ENCODE data around the gene TMF1. TPM values are rescaled to one million over a fixed set of nuclear protein-coding genes. Genes with fewer than 3 reads are reported as not detected.

The TMF1 gene
- total RNA-seq, 2 experiments from 2014 or later, result 43.0 to 43.5 TPM

- H3K27me3 Mint-ChIP-seq, result no peaks in the 10 kb centered on the region
- H3K36me3 Mint-ChIP-seq (ENCODE audit: low read depth), result peaks cover 65% of the 10 kb centered on the region
- peak overlapping the region; percentile 31 for H3K4me3 Mint-ChIP-seq
- H3K27ac Mint-ChIP-seq, result peak overlapping the region; percentile 85
- peaks cover 56% of the 10 kb centered on the region for H3K4me1 Mint-ChIP-seq
- CTCF ChIA-PET, result interaction anchor here (0.8 to 4.9 kb wide), 4 partner anchors 13 to 55 kb away, joined by 3 to 28 read pairs (median 4); partner anchors contain the start of gene TMF1
- peak; percentile 41 for DNase-seq
- POLR2A ChIA-PET, result no interaction called here
- H3K9me3 Mint-ChIP-seq, result peaks cover 5% of the 10 kb centered on the region
Measured at GRCh38 chr3:69065318-69065964, 13.3 kb upstream of the TMF1 start.

- H3K9me3 Mint-ChIP-seq, result peaks cover 5% of the 10 kb centered on the region
- peak overlapping the region; percentile 87 for H3K27ac Mint-ChIP-seq
- peak overlapping the region; percentile 8 for H3K4me3 Mint-ChIP-seq
- CTCF ChIA-PET, result interaction anchor here (0.9 to 4.9 kb wide), 3 partner anchors 11 to 51 kb away, joined by 4 to 28 read pairs (median 4); partner anchors contain the start of genes EOGT and TMF1
- DNase-seq, result no peak
- H3K36me3 Mint-ChIP-seq (ENCODE audit: low read depth), result peaks cover 77% of the 10 kb centered on the region
- peaks cover 73% of the 10 kb centered on the region for H3K4me1 Mint-ChIP-seq
- H3K27me3 Mint-ChIP-seq, result no peaks in the 10 kb centered on the region
- POLR2A ChIA-PET, result interaction anchor here (0.6 to 0.9 kb wide), 3 partner anchors 11 to 1536 kb away, joined by 3 to 7 read pairs (median 3); no protein-coding TSS in a partner anchor
Measured at GRCh38 chr3:69063636-69064035, 11.5 kb upstream of the TMF1 start.

GRCh38 chr3:69059688-69060087, 7.6 kb upstream of the TMF1 start:
- peaks cover 75% of the 10 kb centered on the region for H3K36me3 Mint-ChIP-seq (ENCODE audit: low read depth)
- ChIA-PET POLR2A (no interaction called here), CTCF (interaction anchor here (0.6 to 3.5 kb wide), 6 partner anchors 8 to 27 kb away, joined by 3 to 14 read pairs (median 4); partner anchors contain the start of gene TMF1)
- H3K4me1 Mint-ChIP-seq, result peaks cover 67% of the 10 kb centered on the region
- no peaks in the 10 kb centered on the region for H3K27me3 Mint-ChIP-seq
- peaks cover 5% of the 10 kb centered on the region for H3K9me3 Mint-ChIP-seq
- DNase-seq, result no peak
- peak overlapping the region; percentile 91 for H3K27ac Mint-ChIP-seq
- H3K4me3 Mint-ChIP-seq, result no peak overlapping the region

GRCh38 chr3:69058947-69059224, 6.8 kb upstream of the TMF1 start:
- H3K4me3 Mint-ChIP-seq, result no peak overlapping the region
- ChIA-PET POLR2A (no interaction called here), CTCF (interaction anchor here (1.1 to 3.5 kb wide), 4 partner anchors 11 to 45 kb away, joined by 3 to 14 read pairs (median 4); partner anchors contain the start of gene EOGT)
- no peaks in the 10 kb centered on the region for H3K27me3 Mint-ChIP-seq
- peaks cover 59% of the 10 kb centered on the region for H3K4me1 Mint-ChIP-seq
- no peak for DNase-seq
- H3K9me3 Mint-ChIP-seq, result peaks cover 5% of the 10 kb centered on the region
- H3K36me3 Mint-ChIP-seq (ENCODE audit: low read depth), result peaks cover 71% of the 10 kb centered on the region
- H3K27ac Mint-ChIP-seq, result peak overlapping the region; percentile 91

- DNase-seq, result peak; percentile 35
- POLR2A ChIA-PET, result interaction anchor here (0.5 kb wide), 1 partner anchor 11 kb away, joined by 3 read pairs; no protein-coding TSS in a partner anchor
- peak overlapping the region; percentile 91 for H3K27ac Mint-ChIP-seq
Measured at GRCh38 chr3:69058180-69058946, 6.2 kb upstream of the TMF1 start.

GRCh38 chr3:69052472-69052898, 352 bp upstream of the TMF1 start:
- Mint-ChIP-seq H3K4me1 (peaks cover 53% of the 10 kb centered on the region), H3K27ac (peak overlapping the region; percentile 96), H3K36me3 (ENCODE audit: low read depth) (peaks cover 59% of the 10 kb centered on the region), H3K9me3 (no peaks in the 10 kb centered on the region), H3K27me3 (no peaks in the 10 kb centered on the region), H3K4me3 (peak overlapping the region; percentile 93)
- POLR2A ChIA-PET, result interaction anchor here (0.6 to 1.2 kb wide), 3 partner anchors 11 to 32 kb away, joined by 3 to 6 read pairs (median 3); partner anchors contain the start of gene ARL6IP5
- CTCF ChIA-PET, result interaction anchor here (0.7 to 3.6 kb wide), 9 partner anchors 8 to 128 kb away, joined by 3 to 28 read pairs (median 5); no protein-coding TSS in a partner anchor
- no peak for DNase-seq

More at GRCh38 chr3:69058180-69058946, 6.2 kb upstream of the TMF1 start:
- H3K36me3 Mint-ChIP-seq (ENCODE audit: low read depth), result peaks cover 69% of the 10 kb centered on the region
- no peak overlapping the region for H3K4me3 Mint-ChIP-seq
- H3K9me3 Mint-ChIP-seq, result peaks cover 5% of the 10 kb centered on the region
- peaks cover 55% of the 10 kb centered on the region for H3K4me1 Mint-ChIP-seq
- no peaks in the 10 kb centered on the region for H3K27me3 Mint-ChIP-seq
- CTCF ChIA-PET, result interaction anchor here (0.6 to 3.5 kb wide), 4 partner anchors 11 to 59 kb away, joined by 3 to 14 read pairs (median 4); partner anchors contain the start of gene EOGT

GRCh38 chr3:69048990-69049389, 3.1 kb downstream of the TMF1 start:
- Mint-ChIP-seq H3K4me3 (no peak overlapping the region), H3K9me3 (no peaks in the 10 kb centered on the region), H3K27ac (no peak overlapping the region), H3K27me3 (no peaks in the 10 kb centered on the region), H3K4me1 (peaks cover 50% of the 10 kb centered on the region), H3K36me3 (ENCODE audit: low read depth) (peaks cover 61% of the 10 kb centered on the region)
- ChIA-PET CTCF (interaction anchor here (1.1 kb wide), 1 partner anchor 72 kb away, joined by 3 read pairs; no protein-coding TSS in a partner anchor), POLR2A (no interaction called here)
- DNase-seq, result no peak

GRCh38 chr3:69044608-69045007, 7.5 kb downstream of the TMF1 start:
- ChIA-PET CTCF (interaction anchor here (0.7 to 1.7 kb wide), 3 partner anchors 16 to 49 kb away, joined by 3 to 5 read pairs (median 4); no protein-coding TSS in a partner anchor), POLR2A (interaction anchor here (0.5 to 0.7 kb wide), 3 partner anchors 15 to 33 kb away, joined by 3 to 4 read pairs (median 3); no protein-coding TSS in a partner anchor)
- Mint-ChIP-seq H3K36me3 (ENCODE audit: low read depth) (peaks cover 48% of the 10 kb centered on the region), H3K9me3 (no peaks in the 10 kb centered on the region), H3K27me3 (no peaks in the 10 kb centered on the region), H3K4me3 (no peak overlapping the region), H3K27ac (peak overlapping the region; percentile 4), H3K4me1 (peaks cover 24% of the 10 kb centered on the region)
- DNase-seq, result no peak

- Mint-ChIP-seq H3K4me3 (no peak overlapping the region), H3K9me3 (no peaks in the 10 kb centered on the region), H3K27ac (no peak overlapping the region), H3K27me3 (no peaks in the 10 kb centered on the region), H3K36me3 (ENCODE audit: low read depth) (peaks cover 57% of the 10 kb centered on the region), H3K4me1 (peaks cover 2% of the 10 kb centered on the region)
- POLR2A ChIA-PET, result interaction anchor here (0.7 kb wide), 1 partner anchor 58 kb away, joined by 5 read pairs; no protein-coding TSS in a partner anchor
- DNase-seq, result no peak
- CTCF ChIA-PET, result interaction anchor here (0.6 to 1.4 kb wide), 3 partner anchors 10 to 51 kb away, joined by 3 to 4 read pairs (median 4); partner anchors contain the start of gene ARL6IP5
Measured at GRCh38 chr3:69033470-69033869, 18.7 kb downstream of the TMF1 start.

- Mint-ChIP-seq H3K36me3 (ENCODE audit: low read depth) (peaks cover 57% of the 10 kb centered on the region), H3K27ac (peak overlapping the region; percentile 48), H3K27me3 (no peaks in the 10 kb centered on the region), H3K4me3 (no peak overlapping the region), H3K4me1 (peaks cover 2% of the 10 kb centered on the region), H3K9me3 (no peaks in the 10 kb centered on the region)
- ChIA-PET CTCF (interaction anchor here (0.6 to 2.1 kb wide), 5 partner anchors 10 to 123 kb away, joined by 3 to 7 read pairs (median 4); partner anchors contain the start of genes ARL6IP5 and EOGT), POLR2A (no interaction called here)
- no peak for DNase-seq
Measured at GRCh38 chr3:69032737-69033136, 19.4 kb downstream of the TMF1 start.

- POLR2A ChIA-PET, result interaction anchor here (0.6 kb wide), 1 partner anchor 897 kb away, joined by 5 read pairs; no protein-coding TSS in a partner anchor
Measured at GRCh38 chr3:69032142-69032541, 20.0 kb downstream of the TMF1 start.

GRCh38 chr3:69031635-69032034, 20.5 kb downstream of the TMF1 start:
- DNase-seq, result no peak
- Mint-ChIP-seq H3K4me1 (peaks cover 2% of the 10 kb centered on the region), H3K27ac (no peak overlapping the region), H3K36me3 (ENCODE audit: low read depth) (peaks cover 57% of the 10 kb centered on the region), H3K9me3 (no peaks in the 10 kb centered on the region), H3K27me3 (no peaks in the 10 kb centered on the region), H3K4me3 (no peak overlapping the region)
- POLR2A ChIA-PET, result no interaction called here
- CTCF ChIA-PET, result interaction anchor here (1.1 to 2.1 kb wide), 2 partner anchors 10 to 18 kb away, joined by 3 to 7 read pairs; partner anchors contain the start of gene EOGT

More at GRCh38 chr3:69032142-69032541, 20.0 kb downstream of the TMF1 start:
- H3K27me3 Mint-ChIP-seq, result no peaks in the 10 kb centered on the region
- no peaks in the 10 kb centered on the region for H3K9me3 Mint-ChIP-seq
- H3K27ac Mint-ChIP-seq, result no peak overlapping the region
- peaks cover 60% of the 10 kb centered on the region for H3K36me3 Mint-ChIP-seq (ENCODE audit: low read depth)
- H3K4me1 Mint-ChIP-seq, result peaks cover 2% of the 10 kb centered on the region
- CTCF ChIA-PET, result interaction anchor here (0.8 to 2.1 kb wide), 5 partner anchors 11 to 124 kb away, joined by 3 to 7 read pairs (median 3); partner anchors contain the start of genes ARL6IP5 and EOGT
- H3K4me3 Mint-ChIP-seq, result no peak overlapping the region
- no peak for DNase-seq
